DMS53 treated with DMSO at 0.1 percent for 48 hours (cell line): ENCODE measurements around the gene SH3PXD2A.
"Not testable (repeated sequence)": the region's sequence is repeated elsewhere in the genome, so short reads cannot be mapped to it uniquely, and the experiment has no call there.

Experiments
- DNase-seq: peaks from one replicate; lab custom pipeline; 2025; ENCODE audit not compliant: unreplicated experiment; lab: John Stamatoyannopoulos, UW

Gene SH3PXD2A

DNA sequence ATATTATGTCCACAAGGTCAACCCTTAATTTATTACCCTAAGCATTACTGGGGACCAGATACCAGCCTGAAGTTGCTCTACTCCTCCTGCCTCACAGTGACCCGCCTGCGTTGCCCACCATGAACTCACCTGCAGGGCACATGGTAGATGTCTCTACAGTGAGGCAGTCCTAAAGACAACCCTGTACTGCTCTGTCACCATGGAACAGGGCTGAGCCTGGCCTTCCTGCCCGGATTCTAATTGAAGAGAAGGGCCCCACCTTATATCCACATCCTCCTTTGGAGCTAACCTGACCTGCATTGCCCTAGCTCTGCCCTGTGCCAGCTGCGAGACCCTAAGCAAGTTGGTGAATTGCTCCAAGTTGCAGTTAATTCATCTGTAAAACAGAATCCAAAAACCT, 4.1 kb downstream of the SH3PXD2A start:
- no peak for DNase-seq

DNA sequence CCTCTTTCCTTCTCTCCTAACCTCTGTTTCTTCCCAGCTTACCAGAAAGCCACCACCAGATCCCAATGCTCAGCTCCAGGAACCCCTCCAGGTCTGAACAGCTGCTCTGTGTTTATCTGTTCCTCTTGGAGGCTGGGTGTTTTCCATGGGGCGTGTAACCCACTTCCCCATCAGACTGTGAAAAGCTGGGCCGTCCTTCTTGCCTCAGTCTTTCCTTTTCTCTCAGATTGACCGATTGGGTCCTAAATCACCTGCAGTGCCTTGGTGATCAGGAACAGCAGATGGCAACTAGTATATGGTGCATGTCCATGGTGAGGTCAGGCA, 4.8 kb downstream of the SH3PXD2A start:
- no peak for DNase-seq

DNA sequence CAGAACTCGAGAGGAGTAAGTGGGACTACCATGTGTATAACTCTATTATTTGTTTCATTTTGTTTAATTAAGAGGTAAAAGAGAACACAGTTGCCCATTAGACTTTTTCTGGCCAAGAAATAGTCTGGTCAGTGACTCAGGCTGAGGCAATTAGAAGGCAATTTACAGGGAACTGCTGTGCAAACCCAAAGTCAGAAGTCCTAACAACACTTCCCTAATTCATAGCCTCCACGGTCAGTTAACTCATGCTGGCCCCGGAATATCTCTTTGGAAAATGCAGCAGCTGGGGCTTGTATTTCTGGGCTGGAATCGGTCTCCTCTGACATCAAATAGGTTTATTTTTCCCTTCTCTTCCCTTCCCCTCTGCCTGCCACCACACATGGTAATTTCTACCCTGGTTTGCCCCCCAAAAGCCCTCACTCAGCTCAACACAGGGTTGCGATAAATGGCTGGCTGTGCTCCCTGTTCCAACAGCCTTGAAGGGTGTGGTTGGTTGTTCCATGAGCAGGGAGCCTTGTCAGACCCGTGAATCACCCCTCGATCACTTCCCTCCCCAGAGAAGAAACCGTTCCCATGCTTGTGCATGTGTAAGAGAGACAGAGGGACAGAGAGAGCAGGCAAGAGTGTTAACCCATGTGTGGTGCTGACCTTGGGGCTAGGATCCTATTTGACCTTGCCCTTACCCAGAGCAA, 5.3 kb downstream of the SH3PXD2A start:
- no peak for DNase-seq

DNA sequence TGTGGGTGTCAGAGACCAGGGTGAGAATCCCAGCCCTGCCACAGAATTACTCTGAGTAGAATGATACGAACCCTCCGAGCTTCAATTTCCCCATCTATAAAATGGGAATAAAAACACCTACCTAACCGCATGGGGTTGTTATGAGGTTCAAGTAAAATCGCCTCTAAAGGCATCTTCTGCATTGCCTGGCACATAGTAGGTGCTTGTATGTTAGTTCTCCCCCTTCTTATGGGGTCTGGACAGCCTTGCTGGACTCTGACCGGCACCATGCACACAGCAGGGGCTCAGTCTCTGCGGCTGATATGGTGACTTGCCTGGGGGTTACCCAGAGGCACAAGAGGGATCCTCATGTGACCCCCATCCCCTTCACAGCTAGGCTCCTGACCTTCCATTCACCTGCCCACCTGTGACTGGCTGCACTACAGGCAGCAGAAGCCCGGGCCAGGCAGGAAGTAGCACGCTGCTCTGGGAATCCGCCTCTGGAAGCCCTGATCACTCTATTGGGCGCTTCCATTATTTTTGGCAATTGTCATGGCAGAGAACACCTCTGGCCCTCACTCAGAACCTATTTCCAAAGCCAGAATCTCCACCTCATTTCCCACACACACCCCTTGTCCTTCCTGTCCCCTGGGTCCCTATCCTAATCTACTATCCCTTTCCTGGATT, 6.0 kb downstream of the SH3PXD2A start:
- DNase-seq, result no peak

DNA sequence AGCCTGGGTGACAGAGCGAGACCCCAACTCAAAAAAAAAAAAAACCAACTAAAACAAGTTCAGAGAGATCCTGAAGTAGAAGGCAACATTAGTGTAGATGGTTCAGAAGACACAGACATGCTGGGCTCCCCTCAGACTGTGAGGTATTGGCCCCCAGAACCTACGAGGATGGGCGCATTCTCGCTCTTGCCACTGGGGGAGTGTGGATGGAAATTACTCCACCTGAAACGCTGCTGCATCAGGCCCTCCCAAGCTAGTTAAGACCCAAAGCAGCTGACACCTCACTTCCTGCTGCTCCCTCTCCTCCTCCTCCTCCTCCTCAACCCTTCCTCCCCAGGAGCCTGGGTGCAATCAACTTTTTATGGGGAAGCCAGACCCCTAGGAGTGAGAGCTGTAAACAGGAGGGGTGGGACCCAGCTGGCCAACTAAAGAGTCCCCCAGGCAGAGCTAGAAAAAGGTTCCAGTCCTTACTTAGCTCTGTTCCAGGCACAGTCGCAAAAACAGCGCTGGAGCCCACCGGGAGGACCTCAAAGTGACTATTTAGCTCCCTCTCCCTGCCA, 7.4 kb downstream of the SH3PXD2A start:
- DNase-seq, result no peak

DNA sequence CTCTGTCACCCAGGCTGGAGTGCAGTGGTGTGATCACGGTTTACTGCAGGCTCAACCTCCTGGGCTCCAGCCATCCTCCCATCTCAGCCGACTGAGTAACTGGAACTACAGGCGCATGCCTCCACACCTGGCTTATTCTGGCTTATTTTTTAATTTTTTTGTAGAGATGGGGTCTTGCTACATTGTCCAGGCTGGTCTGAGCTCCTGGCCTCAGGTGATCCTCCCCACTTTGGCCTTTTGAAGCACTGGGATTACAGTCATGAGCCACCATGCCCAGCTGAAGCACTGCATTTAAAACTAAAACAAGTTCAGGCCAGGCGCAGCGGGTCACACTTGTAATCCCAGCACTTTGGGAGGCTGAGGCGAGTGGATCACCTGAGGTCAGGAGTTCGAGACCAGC, 8.0 kb downstream of the SH3PXD2A start:
- DNase-seq, result no peak

DNA sequence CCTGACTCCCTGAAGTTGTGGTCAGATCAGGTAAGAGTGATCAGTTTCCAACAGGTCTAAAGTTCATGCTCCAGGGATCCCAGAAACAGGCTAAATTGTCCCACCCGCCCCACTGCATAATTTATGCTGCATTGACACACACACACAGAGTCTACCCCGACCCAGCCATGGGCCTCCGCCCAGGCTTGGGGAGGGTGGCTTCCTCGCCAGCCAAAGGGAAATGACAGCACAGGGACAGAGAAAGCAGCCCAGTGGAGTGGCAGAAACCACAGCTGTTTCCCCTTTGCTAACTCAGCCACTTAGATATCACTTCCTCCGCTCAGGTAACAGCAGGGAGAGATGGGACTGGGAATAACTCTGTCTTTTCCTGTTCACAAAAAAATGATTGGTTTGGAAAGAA, 9.4 kb downstream of the SH3PXD2A start:
- DNase-seq, result no peak

DNA sequence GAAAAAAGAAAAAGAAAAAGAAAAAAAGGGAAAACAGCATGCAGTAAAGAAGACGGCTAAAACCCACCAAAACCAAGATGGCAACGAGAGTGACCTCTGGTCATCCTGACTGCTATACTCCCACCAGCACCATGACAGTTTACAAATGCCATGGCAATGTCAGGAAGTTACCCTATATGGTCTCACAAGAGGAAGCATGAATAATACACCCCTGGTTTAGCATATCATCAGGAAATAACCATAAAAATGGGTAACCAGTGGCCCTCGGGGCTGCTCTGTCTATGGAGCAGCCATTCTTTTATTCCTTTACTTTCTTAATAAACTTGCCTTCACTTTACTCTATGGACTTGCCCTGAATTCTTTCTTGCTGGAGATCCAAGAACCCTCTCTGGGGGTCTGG, 10.0 kb downstream of the SH3PXD2A start:
- not testable (repeated sequence) for DNase-seq

DNA sequence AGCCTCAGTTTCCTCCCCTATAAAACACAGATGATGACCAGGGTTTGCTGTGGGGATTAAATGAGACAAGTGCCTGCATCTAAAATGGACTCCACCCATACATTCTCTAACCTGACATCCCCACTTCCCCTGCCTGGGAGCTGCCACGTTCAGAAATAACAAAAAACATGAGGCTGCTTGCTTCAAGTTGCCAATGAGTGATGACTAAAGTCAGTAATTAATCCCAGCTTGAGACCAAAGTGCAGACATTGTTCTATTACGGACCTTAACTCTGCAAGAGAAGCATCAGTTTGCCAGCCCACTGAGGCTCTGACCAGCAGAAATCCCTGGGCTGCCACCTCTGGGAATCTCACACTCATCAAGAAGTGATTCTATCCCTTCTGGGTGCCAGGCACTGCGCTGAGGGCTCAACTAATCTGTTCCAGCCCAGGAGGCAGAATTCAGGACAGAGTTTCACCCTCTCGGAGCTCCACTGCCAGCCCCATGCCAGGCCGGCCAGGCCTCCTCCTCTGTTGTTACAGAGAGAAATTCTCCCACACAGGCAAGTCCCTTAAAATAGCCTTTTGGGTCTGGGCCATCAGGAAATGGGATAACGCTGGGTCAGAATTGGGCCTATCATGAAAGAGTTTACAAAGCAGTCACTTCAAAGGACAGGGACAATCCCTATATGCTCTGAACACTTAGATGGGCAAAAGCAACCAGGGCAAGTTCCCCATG, 11.4 kb downstream of the SH3PXD2A start:
- DNase-seq, result no peak

DNA sequence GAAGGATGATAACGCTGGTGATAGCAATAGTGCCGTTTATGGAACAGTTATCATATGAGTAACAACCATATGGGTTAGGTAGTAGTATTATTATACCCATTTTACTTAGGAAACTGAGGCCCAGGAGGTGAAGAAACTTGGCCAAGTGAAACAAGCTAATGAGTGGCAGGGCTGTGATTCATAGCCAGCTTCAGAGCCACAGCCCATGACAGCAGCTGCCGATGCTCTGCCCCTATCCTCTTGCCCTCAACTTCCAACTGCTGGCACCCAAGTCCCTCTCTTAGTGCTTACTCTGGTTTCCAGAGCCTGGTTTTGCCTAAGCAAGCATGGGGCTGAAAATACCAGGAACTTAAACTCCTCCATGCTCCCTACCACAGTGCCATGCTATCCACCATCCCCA, 12.3 kb downstream of the SH3PXD2A start:
- no peak for DNase-seq

DNA sequence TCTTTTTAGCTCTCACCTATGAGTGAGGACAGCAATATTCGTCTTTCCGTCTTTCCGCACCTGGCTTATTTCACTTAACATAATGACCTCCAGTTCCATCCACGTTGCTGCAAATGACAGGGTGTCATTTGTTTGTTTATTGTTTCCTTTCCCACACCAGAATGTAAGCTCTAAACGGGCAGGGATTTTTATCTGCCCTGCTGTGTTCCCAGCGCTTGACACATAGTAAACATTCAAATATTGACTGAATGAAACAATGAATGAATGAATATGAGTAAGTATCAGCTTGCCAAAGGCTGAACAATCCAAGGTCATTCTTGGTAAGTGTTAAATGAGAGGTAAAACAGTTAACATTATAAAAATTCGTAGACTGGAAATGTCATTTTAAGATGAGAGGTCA, 12.8 kb downstream of the SH3PXD2A start:
- peak; percentile 14 for DNase-seq

DNA sequence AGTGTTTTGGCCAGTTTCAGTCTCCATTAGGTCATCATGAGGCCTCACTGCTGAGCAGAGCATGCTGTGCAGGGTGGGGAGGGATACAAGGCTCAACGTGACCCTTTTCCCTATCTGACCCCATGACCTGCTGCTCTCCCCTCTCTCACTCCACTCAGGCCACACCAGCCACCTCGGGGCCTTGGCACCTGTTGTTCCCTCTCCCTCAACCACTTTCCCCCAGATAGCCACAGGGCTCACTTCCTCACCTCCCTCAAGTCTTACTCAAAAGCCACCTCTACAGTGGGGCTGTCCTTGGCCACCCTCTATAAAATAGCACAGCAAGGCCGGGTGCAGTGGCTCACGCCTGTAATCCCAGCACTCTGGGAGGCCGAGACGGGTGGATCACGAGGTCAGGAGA, 13.9 kb downstream of the SH3PXD2A start:
- DNase-seq, result no peak

DNA sequence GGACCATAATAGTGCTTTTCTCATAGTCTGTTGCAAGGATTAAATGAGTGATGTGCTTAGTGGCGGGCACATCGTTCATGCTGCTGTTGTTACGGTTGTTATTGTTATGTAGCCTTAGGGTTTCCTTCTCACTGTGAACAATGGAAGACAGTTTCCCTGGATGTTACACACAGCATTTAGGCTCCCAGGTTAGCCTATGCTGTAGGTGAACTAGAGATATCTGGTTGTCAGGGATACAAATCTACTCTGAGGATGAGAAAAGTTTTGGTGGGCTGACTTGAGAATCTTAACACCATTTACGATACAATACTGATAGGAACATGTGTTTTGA, 14.7 kb downstream of the SH3PXD2A start:
- DNase-seq, result no peak

DNA sequence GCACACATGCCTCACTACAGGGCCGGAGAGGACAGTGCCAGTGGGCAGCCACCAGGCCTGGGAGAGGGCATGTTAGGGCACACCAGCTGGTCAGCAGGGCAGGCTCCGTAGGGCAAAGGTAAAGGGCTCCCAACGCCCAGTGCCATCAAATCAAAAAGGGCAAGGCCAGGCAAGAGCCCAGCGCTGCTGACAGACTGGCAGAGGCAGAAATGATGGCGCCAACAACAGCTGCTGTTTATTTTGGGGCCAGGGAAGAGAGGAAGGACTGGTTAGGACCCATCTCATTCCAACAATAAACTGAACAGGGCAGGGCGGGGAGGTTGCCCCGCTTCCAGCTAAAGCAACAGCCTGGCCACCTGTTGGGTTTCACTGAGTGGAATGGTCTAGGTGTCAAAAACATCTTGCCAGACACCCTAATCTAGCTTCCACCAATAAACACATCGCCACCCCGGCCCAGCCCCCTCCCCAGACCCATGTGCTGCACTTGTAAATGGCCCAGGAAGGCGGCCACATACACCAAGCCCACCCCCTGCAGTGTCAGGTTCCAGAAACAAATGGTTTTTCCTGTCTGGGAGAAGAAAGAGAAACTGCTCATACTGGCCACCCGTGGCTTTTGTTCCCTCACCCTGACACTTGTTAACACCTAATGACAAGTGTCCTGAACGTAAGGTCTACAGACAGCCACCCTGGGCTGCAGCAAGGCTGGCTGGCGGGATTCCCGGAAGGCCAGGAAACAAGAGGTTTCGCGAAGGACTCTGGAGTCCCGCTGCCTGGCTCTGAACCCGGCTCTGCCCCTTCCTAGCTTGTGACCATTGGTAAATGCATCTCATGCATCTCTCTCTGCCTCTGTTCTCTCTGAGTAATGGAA, 15.3 kb downstream of the SH3PXD2A start:
- no peak for DNase-seq

DNA sequence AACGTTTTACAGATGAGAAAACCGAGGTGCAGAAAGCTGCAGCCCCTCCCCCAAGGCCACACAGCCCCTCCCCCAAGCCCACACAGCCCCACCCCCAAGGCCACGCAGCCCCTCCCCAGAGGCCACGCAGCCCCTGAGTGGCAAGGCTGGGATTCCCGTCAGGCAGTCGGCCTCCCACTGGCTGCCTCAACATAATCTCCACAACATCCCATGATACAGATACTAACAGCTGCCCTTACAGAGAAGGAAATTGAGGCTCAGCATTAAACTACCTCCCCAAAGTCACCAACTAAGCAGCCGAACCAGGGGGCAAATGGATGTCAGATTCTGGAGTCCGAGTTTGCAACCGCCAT, 15.9 kb downstream of the SH3PXD2A start:
- no peak for DNase-seq

DNA sequence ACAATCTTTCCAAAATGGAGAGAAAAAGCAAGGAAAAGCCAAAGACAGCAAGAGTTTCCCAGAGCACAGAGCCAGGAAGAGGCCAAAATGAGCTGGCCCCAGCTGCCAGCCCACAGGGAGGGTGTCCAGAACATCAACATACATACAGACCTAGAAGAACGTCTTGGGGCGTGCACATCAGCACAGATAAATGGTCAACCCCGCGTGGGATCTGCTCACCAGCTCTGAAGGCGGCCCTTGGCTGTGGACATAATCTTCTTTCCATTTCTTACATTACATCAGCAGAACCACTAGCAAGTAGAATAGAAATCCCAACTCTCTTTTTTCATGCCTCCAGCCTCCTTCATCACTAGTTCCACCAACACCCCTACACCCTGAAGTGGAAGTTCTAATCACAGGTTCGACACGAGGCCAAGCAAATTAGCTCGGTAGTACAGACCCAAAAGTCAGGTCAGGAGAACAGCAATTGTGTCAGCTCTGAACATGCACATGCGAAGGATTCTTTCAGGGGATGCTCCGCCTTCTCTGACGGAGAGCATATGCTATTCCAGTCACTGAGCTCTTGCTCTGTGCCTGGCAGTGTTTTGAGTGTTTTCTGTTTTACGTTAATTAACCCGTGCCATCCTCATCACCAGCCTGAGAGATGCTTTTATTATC, 16.4 kb downstream of the SH3PXD2A start:
- no peak for DNase-seq

DNA sequence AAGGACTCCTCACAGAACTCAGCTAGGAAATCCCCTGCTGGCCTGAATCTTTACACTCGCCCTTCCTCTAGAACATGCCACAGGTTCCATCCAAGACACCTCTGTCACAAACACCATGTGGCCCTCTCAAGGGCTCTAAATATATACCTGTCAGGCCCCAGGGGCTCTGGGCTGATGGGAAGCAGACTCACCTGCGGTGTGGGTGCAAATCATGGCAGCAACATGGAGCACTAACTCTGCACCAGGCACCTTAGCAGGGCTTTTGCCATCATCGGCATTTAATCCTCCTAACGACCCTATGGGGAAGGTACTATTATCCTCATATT, 17.3 kb downstream of the SH3PXD2A start:
- DNase-seq, result no peak

DNA sequence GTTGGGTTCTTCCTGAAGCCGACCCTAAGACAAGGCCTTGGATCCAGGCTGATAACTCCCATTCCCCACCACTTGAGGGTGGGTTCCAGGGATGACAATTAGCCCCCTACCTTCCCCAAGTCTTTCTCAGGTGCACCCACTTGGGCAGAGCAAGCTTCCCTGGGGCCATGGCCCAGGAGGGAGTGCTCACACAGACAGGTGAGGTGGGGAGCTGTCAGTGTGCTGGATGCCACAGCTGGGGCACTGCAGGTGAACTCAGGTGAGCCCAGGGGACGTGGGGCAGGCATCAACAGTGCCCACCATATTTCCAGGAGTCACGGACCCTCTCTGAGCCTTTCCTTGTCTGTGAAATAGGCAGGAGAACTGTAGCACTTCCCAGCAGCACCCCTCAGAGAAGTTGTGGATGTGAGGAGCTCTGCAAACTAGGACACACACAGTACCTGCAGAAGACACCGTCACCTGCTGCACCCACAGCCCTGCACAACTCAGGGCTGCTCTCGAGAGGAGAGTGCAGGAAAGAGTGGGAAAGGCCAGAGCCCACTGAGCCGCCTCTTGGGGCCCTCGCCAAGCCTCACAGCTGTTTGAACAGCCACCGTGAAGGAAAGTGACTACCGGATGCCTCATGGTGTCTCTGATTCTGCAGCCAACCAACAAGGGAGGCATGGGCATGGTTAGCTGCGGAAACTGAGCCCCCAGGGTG, 17.9 kb downstream of the SH3PXD2A start:
- DNase-seq, result no peak

DNA sequence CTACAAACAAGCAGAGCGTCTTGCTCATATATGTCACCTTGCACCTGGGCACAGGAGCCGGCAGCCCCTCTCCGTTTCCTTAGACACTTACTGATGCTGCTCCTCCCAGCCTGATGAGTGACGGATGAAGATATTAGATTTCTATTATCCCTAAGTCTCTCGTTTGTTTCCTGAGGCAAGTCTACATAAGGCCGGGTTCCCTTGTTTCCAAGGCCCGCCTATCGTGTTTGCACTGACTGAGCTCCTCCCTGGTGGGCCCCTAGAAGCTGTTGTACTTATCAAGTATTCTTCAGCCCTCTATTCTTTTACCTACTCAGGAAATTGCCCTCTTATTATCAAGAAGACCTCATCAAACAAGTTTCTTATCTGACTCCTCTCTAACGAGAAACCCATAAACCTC, 18.5 kb downstream of the SH3PXD2A start:
- DNase-seq, result no peak

DNA sequence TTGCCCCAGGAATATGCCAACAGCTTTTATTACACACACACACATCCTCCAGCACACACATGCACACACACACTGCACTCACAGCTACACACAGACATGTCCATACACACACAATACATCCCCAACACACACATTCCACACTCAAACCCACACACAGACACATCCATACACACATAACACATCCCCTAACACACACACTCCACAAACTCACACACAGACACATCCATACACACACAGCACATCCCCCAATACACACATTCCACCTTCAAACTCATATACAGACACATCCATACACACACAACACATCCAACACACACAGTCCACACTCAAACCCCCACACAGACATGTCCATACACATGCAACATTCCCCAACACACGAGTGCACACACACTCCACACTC, 19.1 kb downstream of the SH3PXD2A start:
- no peak for DNase-seq
